HEK293 (cell line): ENCODE measurements around the gene PCMT1.

Experiments
- CTCF ChIA-PET: fragments of 350-600 bp; formaldehyde crosslinking; extraction: SDS; loops from one replicate; lab custom pipeline; 2021; ENCODE audit warnings: antibody characterized with exemption; lab: Yijun Ruan, JAX
- POLR2A ChIA-PET: fragments of 300-600 bp; formaldehyde crosslinking; extraction: SDS; loops from one replicate; lab custom pipeline; 2020; ENCODE audit warnings: antibody characterized with exemption, inconsistent platforms; lab: Yijun Ruan, JAX
- H3K27ac ChIP-seq: fragments of 200-500 bp; sonication (Bioruptor generic); 2 replicates; pipeline ENCODE4 v1.5.1; 2014; ENCODE audit warnings: low read depth, low read length, control low read depth, inconsistent platforms; ENCODE audit errors: extremely low read depth
- H3K36me3 ChIP-seq, 2 experiments: fragments of 200-500 bp in 1 of 2; sonication (Bioruptor generic) in 1 of 2; 1 replicate in 1 of 2; 2 replicates in 1 of 2; pipeline ENCODE4 v1.5.1; 2014 to 2017; ENCODE audit warnings: inconsistent platforms in 2 of 2, low read length in 2 of 2; ENCODE audit not compliant: control insufficient read depth in 2 of 2, insufficient read depth in 1 of 2
- H3K4me1 ChIP-seq: fragments of 200-500 bp; sonication (Bioruptor generic); 2 replicates; pipeline ENCODE4 v1.5.1; 2014; ENCODE audit warnings: mild to moderate bottlenecking, low read length, inconsistent platforms; ENCODE audit not compliant: control insufficient read depth, insufficient read depth
- H3K4me3 ChIP-seq: 2 replicates; pipeline ENCODE4 v1.5.1; 2011; ENCODE audit warnings: low read depth, mild to moderate bottlenecking, control low read depth, low read length, moderate library complexity
- H3K9me3 ChIP-seq: fragments of 200-500 bp; sonication (Bioruptor generic); 2 replicates; pipeline ENCODE4 v1.5.1; 2014; ENCODE audit warnings: low read depth, low read length, inconsistent platforms; ENCODE audit not compliant: control insufficient read depth, insufficient read depth
- GFI1B ChIP-seq: fragments of 450-650 bp; formaldehyde crosslinking; IDR thresholded peaks from 2 replicates; pipeline ENCODE4 v1.5.1; 2016; ENCODE audit warnings: missing biosample characterization, missing genetic modification characterization
- HOXC10 ChIP-seq: sonication (generic); formaldehyde crosslinking; IDR thresholded peaks from 2 replicates; pipeline ENCODE4 v1.8.1; 2023; ENCODE audit warnings: mild to moderate bottlenecking, missing genetic modification reagents
- ZBTB8A ChIP-seq: fragments of 450-650 bp; formaldehyde crosslinking; IDR thresholded peaks from 2 replicates; pipeline ENCODE4 v1.5.1; 2016; ENCODE audit warnings: missing biosample characterization, missing genetic modification characterization
- ZFHX2 ChIP-seq: fragments of 450-650 bp; formaldehyde crosslinking; conservative IDR thresholded peaks from 2 replicates; pipeline ENCODE4 v1.5.1; 2016; ENCODE audit warnings: missing biosample characterization, missing genetic modification characterization
- ZNF341 ChIP-seq: fragments of 450-650 bp; formaldehyde crosslinking; IDR thresholded peaks from 2 replicates; pipeline ENCODE4; 2016; ENCODE audit warnings: low read depth, missing biosample characterization, missing genetic modification characterization
- ZNF394 ChIP-seq: fragments of 450-650 bp; formaldehyde crosslinking; IDR thresholded peaks from 2 replicates; pipeline ENCODE4 v1.5.1; 2016; ENCODE audit warnings: missing biosample characterization, missing genetic modification characterization, mild to moderate bottlenecking, moderate library complexity, borderline replicate concordance
- ZNF596 ChIP-seq: fragments of 450-650 bp; IDR thresholded peaks from 2 replicates; pipeline ENCODE4 v1.5.0; 2018; ENCODE audit warnings: missing biosample characterization, mild to moderate bottlenecking, missing genetic modification characterization, moderate library complexity
- ZNF654 ChIP-seq: fragments of 450-650 bp; formaldehyde crosslinking; IDR thresholded peaks from 2 replicates; pipeline ENCODE4 v1.5.1; 2016; ENCODE audit warnings: low read depth, missing biosample characterization, missing genetic modification characterization
- ZNF660 ChIP-seq: fragments of 450-650 bp; IDR thresholded peaks from 2 replicates; pipeline ENCODE4 v1.5.1; 2018; ENCODE audit warnings: missing biosample characterization, mild to moderate bottlenecking, missing genetic modification characterization
- ZNF747 ChIP-seq: fragments of 450-650 bp; formaldehyde crosslinking; IDR thresholded peaks from 2 replicates; pipeline ENCODE4 v1.5.1; 2016; ENCODE audit warnings: missing biosample characterization, missing genetic modification characterization
- ZNF76 ChIP-seq: fragments of 450-650 bp; formaldehyde crosslinking; IDR thresholded peaks from 2 replicates; pipeline ENCODE4; 2016; ENCODE audit warnings: low read depth, missing biosample characterization, missing genetic modification characterization, borderline replicate concordance
- TF ChIP-seq, protein P1 (sequence below): fragments of 450-650 bp; formaldehyde crosslinking; IDR thresholded peaks from 2 replicates; pipeline ENCODE4 v1.5.1; 2016; ENCODE audit warnings: missing biosample characterization, missing genetic modification characterization, low read depth
- TF ChIP-seq, protein P2 (sequence below): fragments of 450-650 bp; formaldehyde crosslinking; IDR thresholded peaks from 2 replicates; pipeline ENCODE4 v1.5.1; 2016; ENCODE audit warnings: missing biosample characterization, missing genetic modification characterization
- TF ChIP-seq, protein P3 (sequence below): fragments of 450-650 bp; formaldehyde crosslinking; IDR thresholded peaks from 2 replicates; pipeline ENCODE4 v1.5.1; 2016; ENCODE audit warnings: missing biosample characterization, missing genetic modification characterization

The PCMT1 gene

GRCh38 chr6:149830731-149831307 lies 81.3 kb downstream of the PCMT1 start:
- Histone ChIP-seq H3K9me3 (no peaks in the 10 kb centered on the region), H3K27ac (no peak overlapping the region), H3K36me3 (peaks cover 29 to 61% of the 10 kb centered on the region in 2 experiments; a peak in 2 of 3 replicates), H3K4me1 (no peaks in the 10 kb centered on the region), H3K4me3 (no peak overlapping the region)
- ChIA-PET CTCF (interaction anchor here (0.7 to 6.5 kb wide), 5 partner anchors 9 to 107 kb away, joined by 3 to 45 read pairs (median 4); no protein-coding TSS in a partner anchor), POLR2A (no interaction called here)
- no peak for TF ChIP-seq ZNF596 (tag by site-specific recombination)
- TF ChIP-seq, protein P1, sequence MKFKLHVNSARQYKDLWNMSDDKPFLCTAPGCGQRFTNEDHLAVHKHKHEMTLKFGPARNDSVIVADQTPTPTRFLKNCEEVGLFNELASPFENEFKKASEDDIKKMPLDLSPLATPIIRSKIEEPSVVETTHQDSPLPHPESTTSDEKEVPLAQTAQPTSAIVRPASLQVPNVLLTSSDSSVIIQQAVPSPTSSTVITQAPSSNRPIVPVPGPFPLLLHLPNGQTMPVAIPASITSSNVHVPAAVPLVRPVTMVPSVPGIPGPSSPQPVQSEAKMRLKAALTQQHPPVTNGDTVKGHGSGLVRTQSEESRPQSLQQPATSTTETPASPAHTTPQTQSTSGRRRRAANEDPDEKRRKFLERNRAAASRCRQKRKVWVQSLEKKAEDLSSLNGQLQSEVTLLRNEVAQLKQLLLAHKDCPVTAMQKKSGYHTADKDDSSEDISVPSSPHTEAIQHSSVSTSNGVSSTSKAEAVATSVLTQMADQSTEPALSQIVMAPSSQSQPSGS (tag by site-specific recombination): peak; percentile 65

DNA sequence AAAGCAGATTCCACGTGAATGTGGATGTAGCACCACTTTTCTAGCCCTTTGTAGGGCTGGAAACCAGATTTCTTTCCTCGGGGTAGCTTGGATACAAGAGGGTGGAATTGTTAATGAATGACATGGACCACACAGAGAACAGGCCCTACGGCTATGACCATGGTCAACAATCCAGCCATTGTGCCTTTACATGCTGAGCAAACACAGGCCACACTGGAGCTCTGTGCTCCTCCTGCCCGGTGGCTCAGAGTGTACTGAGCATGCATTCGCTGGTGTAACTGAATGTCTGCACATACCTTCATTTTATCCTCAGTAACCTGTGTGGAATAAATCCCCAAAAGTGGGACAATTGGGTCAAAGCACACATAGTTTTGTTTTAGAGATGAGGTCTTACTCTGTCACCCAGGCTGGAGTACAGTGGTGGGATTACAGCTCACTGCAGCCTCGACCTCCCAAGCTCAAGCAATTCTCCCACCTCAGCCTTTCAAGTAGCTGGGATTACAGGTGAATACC lies 81.8 kb downstream of the PCMT1 start:
- TF ChIP-seq HOXC10 (CRISPR knock-in tag) (no peak), ZNF747 (tag by site-specific recombination) (no peak), ZNF76 (tag by site-specific recombination) (no peak), ZFHX2 (tag by site-specific recombination) (no peak)
- Histone ChIP-seq H3K4me3 (no peak overlapping the region), H3K4me1 (no peaks in the 10 kb centered on the region), H3K27ac (no peak overlapping the region), H3K9me3 (no peaks in the 10 kb centered on the region), H3K36me3 (peaks cover 32 to 61% of the 10 kb centered on the region in 2 experiments; a peak in 2 of 3 replicates)
- CTCF ChIA-PET: interaction anchor here (0.7 to 6.5 kb wide), 6 partner anchors 8 to 107 kb away, joined by 3 to 45 read pairs (median 4); no protein-coding TSS in a partner anchor
- POLR2A ChIA-PET: interaction anchor here (0.6 kb wide), 1 partner anchor 205 kb away, joined by 4 read pairs; no protein-coding TSS in a partner anchor

DNA sequence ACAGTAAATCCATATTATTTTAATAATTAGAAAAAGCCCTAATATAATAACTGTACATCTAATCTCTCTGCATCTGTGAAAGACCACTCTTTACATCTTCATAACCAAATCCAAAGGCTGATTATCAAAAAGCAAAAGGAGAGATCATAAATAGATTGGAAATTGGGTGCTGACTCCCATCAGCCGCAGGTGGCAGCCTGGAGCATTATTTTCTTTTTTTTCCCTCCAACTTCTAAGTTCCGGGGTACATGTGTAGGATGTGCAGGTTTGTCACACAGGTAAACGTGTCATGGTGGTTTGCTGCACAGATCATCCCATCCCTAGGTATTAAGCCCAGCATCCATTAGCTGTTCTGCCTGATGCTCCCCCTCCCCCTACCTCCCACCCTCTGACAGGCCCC lies 84.1 kb downstream of the PCMT1 start:
- Histone ChIP-seq H3K4me1 (no peaks in the 10 kb centered on the region), H3K4me3 (no peak overlapping the region), H3K36me3 (peaks cover 38 to 59% of the 10 kb centered on the region in 2 experiments; a peak in 2 of 3 replicates), H3K9me3 (no peaks in the 10 kb centered on the region), H3K27ac (no peak overlapping the region)
- TF ChIP-seq ZNF341 (tag by site-specific recombination) (peak; percentile 62), HOXC10 (CRISPR knock-in tag) (no peak), GFI1B (tag by site-specific recombination) (no peak)
- ChIA-PET POLR2A (interaction anchor here (0.6 kb wide), 1 partner anchor 110 kb away, joined by 4 read pairs; no protein-coding TSS in a partner anchor), CTCF (interaction anchor here (0.6 to 6.5 kb wide), 18 partner anchors 8 to 886 kb away, joined by 3 to 49 read pairs (median 4); no protein-coding TSS in a partner anchor)

GRCh38 chr6:149834513-149835481 lies 85.3 kb downstream of the PCMT1 start:
- Histone ChIP-seq H3K4me1 (no peaks in the 10 kb centered on the region), H3K9me3 (no peaks in the 10 kb centered on the region), H3K27ac (no peak overlapping the region), H3K36me3 (peaks cover 33 to 53% of the 10 kb centered on the region in 2 experiments; a peak in 2 of 3 replicates)
- POLR2A ChIA-PET: interaction anchor here (0.6 kb wide), 1 partner anchor 111 kb away, joined by 4 read pairs; no protein-coding TSS in a partner anchor
- TF ChIP-seq ZBTB8A (no peak), ZNF660 (tag by site-specific recombination) (peak; percentile 61; the same call in 1 of the 2 replicates), ZNF654 (tag by site-specific recombination) (peak; percentile 72), ZNF394 (tag by site-specific recombination) (peak; percentile 63; the same call in 1 of the 2 replicates)
- TF ChIP-seq, protein P2, sequence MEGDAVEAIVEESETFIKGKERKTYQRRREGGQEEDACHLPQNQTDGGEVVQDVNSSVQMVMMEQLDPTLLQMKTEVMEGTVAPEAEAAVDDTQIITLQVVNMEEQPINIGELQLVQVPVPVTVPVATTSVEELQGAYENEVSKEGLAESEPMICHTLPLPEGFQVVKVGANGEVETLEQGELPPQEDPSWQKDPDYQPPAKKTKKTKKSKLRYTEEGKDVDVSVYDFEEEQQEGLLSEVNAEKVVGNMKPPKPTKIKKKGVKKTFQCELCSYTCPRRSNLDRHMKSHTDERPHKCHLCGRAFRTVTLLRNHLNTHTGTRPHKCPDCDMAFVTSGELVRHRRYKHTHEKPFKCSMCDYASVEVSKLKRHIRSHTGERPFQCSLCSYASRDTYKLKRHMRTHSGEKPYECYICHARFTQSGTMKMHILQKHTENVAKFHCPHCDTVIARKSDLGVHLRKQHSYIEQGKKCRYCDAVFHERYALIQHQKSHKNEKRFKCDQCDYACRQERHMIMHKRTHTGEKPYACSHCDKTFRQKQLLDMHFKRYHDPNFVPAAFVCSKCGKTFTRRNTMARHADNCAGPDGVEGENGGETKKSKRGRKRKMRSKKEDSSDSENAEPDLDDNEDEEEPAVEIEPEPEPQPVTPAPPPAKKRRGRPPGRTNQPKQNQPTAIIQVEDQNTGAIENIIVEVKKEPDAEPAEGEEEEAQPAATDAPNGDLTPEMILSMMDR (tag by site-specific recombination): peak; percentile 63; the same call in 1 of the 2 replicates
- TF ChIP-seq, protein P3, sequence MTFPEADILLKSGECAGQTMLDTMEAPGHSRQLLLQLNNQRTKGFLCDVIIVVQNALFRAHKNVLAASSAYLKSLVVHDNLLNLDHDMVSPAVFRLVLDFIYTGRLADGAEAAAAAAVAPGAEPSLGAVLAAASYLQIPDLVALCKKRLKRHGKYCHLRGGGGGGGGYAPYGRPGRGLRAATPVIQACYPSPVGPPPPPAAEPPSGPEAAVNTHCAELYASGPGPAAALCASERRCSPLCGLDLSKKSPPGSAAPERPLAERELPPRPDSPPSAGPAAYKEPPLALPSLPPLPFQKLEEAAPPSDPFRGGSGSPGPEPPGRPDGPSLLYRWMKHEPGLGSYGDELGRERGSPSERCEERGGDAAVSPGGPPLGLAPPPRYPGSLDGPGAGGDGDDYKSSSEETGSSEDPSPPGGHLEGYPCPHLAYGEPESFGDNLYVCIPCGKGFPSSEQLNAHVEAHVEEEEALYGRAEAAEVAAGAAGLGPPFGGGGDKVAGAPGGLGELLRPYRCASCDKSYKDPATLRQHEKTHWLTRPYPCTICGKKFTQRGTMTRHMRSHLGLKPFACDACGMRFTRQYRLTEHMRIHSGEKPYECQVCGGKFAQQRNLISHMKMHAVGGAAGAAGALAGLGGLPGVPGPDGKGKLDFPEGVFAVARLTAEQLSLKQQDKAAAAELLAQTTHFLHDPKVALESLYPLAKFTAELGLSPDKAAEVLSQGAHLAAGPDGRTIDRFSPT: peak; percentile 43; the same call in 1 of the 2 replicates
- TF ChIP-seq, all 188 proteins: peak for 5
- CTCF ChIA-PET: interaction anchor here (0.6 to 6.5 kb wide), 28 partner anchors 10 to 547 kb away, joined by 3 to 49 read pairs (median 4); partner anchors contain the start of gene LATS1
- no peak overlapping the region for H3K4me3 ChIP-seq
